A549 (cell line): Measurements from ENCODE around the gene TSPAN18. TPM values are rescaled to one million over a fixed set of nuclear protein-coding genes. Genes with fewer than 3 reads are reported as not detected.
A peak's percentile ranks its signal among the peaks of the same experiment; 100 is the strongest.

ENCODE experiments used
- ATAC-seq, 2 experiments: fragments of 200-7000 bp in 1 of 2; fragments of >200 bp in 1 of 2; cut with Nextera tagmentation in 1 of 2; cut with Tn5 transposase in 1 of 2; 3 replicates each; pipeline versions ENCODE4 v1.8.0 to v1.9.1; 2018 to 2020; ENCODE audit warnings: mild to moderate bottlenecking in 1 of 2, moderate library complexity in 1 of 2
- CTCF ChIA-PET: fragments of 300-600 bp; sonication (Branson Sonifier 250); formaldehyde crosslinking; extraction: SDS; loops from one replicate; lab custom pipeline; 2021; ENCODE audit warnings: antibody characterized with exemption, inconsistent platforms; lab: Yijun Ruan, JAX
- POLR2A ChIA-PET: fragments of 350-600 bp; formaldehyde crosslinking; extraction: SDS; loops from one replicate; lab custom pipeline; 2021; ENCODE audit warnings: antibody characterized with exemption, inconsistent platforms; lab: Yijun Ruan, JAX
- DNase-seq, 2 experiments: peaks; one replicate each; pipeline versions ENCODE4 v3.0.0 to v3.0.0-alpha.2; 2011 to 2016; ENCODE audit warnings: low read depth in 1 of 2, low spot score in 1 of 2
- FAIRE-seq: peaks from 2 replicates; lab custom pipeline; 2011; peaks lifted over from hg19 to GRCh38; lab: Jason Lieb, UNC
- H3K27ac ChIP-seq, 2 experiments: fragments of >200 bp; sonication (Bioruptor Twin); formaldehyde crosslinking; 3 replicates each; pipeline ENCODE4 v1.5.1; 2016 to 2017
- H3K4me1 ChIP-seq: fragments of >200 bp; sonication (Bioruptor Twin); formaldehyde crosslinking; 3 replicates; pipeline ENCODE4 v1.6.1; 2016
- H3K4me2 ChIP-seq: fragments of >200 bp; sonication (Bioruptor Twin); formaldehyde crosslinking; 3 replicates; pipeline ENCODE4 v1.6.1; 2016
- H3K4me3 ChIP-seq: fragments of >200 bp; sonication (Bioruptor Twin); formaldehyde crosslinking; 3 replicates; pipeline ENCODE4 v1.5.1; 2016
- H3K9me3 ChIP-seq: fragments of >200 bp; sonication (Bioruptor Twin); formaldehyde crosslinking; 3 replicates; pipeline ENCODE4 v1.6.1; 2016
- CEBPB ChIP-seq, 2 experiments: fragments of >200 bp in 1 of 2; sonication (Bioruptor Twin) in 1 of 2; formaldehyde crosslinking in 1 of 2; IDR thresholded peaks; 2 replicates each; pipeline ENCODE4 v1.6.1; 2012 to 2016
- CHD4 ChIP-seq: fragments of 200-600 bp; sonication (generic); IDR thresholded peaks from 2 replicates; pipeline ENCODE4 v1.6.1; 2016; ENCODE audit warnings: antibody characterized with exemption, mild to moderate bottlenecking, borderline replicate concordance
- JUNB ChIP-seq: fragments of >200 bp; sonication (Bioruptor Twin); formaldehyde crosslinking; IDR thresholded peaks from 2 replicates; pipeline ENCODE4 v1.6.1; 2016
- KDM1A ChIP-seq: fragments of 200-600 bp; sonication (generic); IDR thresholded peaks from 2 replicates; pipeline ENCODE4 v1.6.1; 2016; ENCODE audit warnings: low read depth, mild to moderate bottlenecking
- KDM5A ChIP-seq: fragments of 200-600 bp; sonication (generic); IDR thresholded peaks from 2 replicates; pipeline ENCODE4 v1.6.1; 2016; ENCODE audit warnings: antibody characterized with exemption, mild to moderate bottlenecking
- MAZ ChIP-seq: fragments of 150-350 bp; IDR thresholded peaks from 2 replicates; pipeline ENCODE4 v1.6.1; 2014; ENCODE audit warnings: antibody characterized with exemption, low read depth, low read length, borderline replicate concordance
- NFE2L2 ChIP-seq: fragments of 150-350 bp; conservative IDR thresholded peaks from 2 replicates; pipeline ENCODE4 v1.6.1; 2014; ENCODE audit warnings: low read length
- NR3C1 ChIP-seq: fragments of >200 bp; sonication (Bioruptor Twin); formaldehyde crosslinking; IDR thresholded peaks from 3 replicates; pipeline ENCODE4 v1.6.1; 2017
- POLR2A ChIP-seq: IDR thresholded peaks from 2 replicates; pipeline ENCODE4 v1.6.1; 2012; ENCODE audit warnings: mild to moderate bottlenecking, low read length
- RARB ChIP-seq: fragments of 250-450 bp; sonication (Bioruptor Pico); IDR thresholded peaks from 2 replicates; pipeline ENCODE4 v1.8.0; 2021; ENCODE audit warnings: mild to moderate bottlenecking, moderate library complexity
- RCOR1 ChIP-seq: fragments of 150-350 bp; IDR thresholded peaks from 2 replicates; pipeline ENCODE4 v1.6.1; 2014; ENCODE audit warnings: antibody characterized with exemption, low read length, low read depth
- SREBF2 ChIP-seq: fragments of 450-650 bp; IDR thresholded peaks from 2 replicates; pipeline ENCODE4 v1.6.1; 2014; ENCODE audit warnings: mild to moderate bottlenecking, moderate library complexity
- ZFP36 ChIP-seq: fragments of 450-650 bp; IDR thresholded peaks from 2 replicates; pipeline ENCODE4 v1.6.1; 2014; ENCODE audit warnings: borderline replicate concordance; ENCODE audit not compliant: partially characterized antibody
- ZSCAN20 ChIP-seq: fragments of 250-450 bp; sonication (Bioruptor Pico); IDR thresholded peaks from 2 replicates; pipeline ENCODE4 v1.8.0; 2022; ENCODE audit warnings: mild to moderate bottlenecking, moderate library complexity
- WGBS: methylation state at CpG from one replicate; pipeline ENCODE4 v1.1.6; 2017; ENCODE audit errors: missing lambda C conversion rate; 5-methylcytosine and 5-hydroxymethylcytosine counted together
- polyA plus RNA-seq, 4 experiments: library from polyadenylated mRNA; depleted of rRNA in 3 of 4; stranded (reverse); fragments of >200 nt; fragmentation: RNase III in 1 of 4; extraction: RNeasy Plus Mini Kit Qiagen cat#74134 plus additional on column Dnase treatment in 1 of 4; gene quantifications; 2 replicates in 3 of 4; 3 replicates in 1 of 4; pipeline ENCODE4 v1.2.3, GENCODE V29; 2011 to 2017
- TF ChIP-seq, protein P1 (sequence below): fragments of 450-650 bp; IDR thresholded peaks from 2 replicates; pipeline ENCODE4 v1.6.1; 2014; ENCODE audit warnings: antibody characterized with exemption
- TF ChIP-seq, protein P2 (sequence below): fragments of 200-600 bp; sonication (generic); IDR thresholded peaks from 2 replicates; pipeline ENCODE4 v1.6.1; 2016; ENCODE audit warnings: antibody characterized with exemption, mild to moderate bottlenecking, moderate library complexity
- TF ChIP-seq, protein P3 (sequence below): IDR thresholded peaks from 2 replicates; pipeline ENCODE4 v1.6.1; 2012

TSPAN18 gene
- polyA plus RNA-seq, 2 of the 4 experiments (the other 2 are of a cell fraction): 0.81 to 4.5 TPM

- H3K9me3 ChIP-seq: no peaks in the 10 kb centered on the region
- FAIRE-seq (no peak), DNase-seq (no peak), ATAC-seq (no peak; a peak in 1 of 6 replicates)
- H3K4me1 ChIP-seq: no peaks in the 10 kb centered on the region
- no peak overlapping the region for H3K4me2 ChIP-seq
- TF ChIP-seq, protein P1, sequence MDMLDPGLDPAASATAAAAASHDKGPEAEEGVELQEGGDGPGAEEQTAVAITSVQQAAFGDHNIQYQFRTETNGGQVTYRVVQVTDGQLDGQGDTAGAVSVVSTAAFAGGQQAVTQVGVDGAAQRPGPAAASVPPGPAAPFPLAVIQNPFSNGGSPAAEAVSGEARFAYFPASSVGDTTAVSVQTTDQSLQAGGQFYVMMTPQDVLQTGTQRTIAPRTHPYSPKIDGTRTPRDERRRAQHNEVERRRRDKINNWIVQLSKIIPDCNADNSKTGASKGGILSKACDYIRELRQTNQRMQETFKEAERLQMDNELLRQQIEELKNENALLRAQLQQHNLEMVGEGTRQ: no peak
- TF ChIP-seq JUNB: no peak
- TF ChIP-seq CEBPB (IDR thresholded peaks at IDR 0.05): no peak
- TF ChIP-seq KDM5A: no peak
- TF ChIP-seq RCOR1: no peak
- no peak for TF ChIP-seq NR3C1
- TF ChIP-seq ZFP36: no peak
- no peak for TF ChIP-seq ZSCAN20
- TF ChIP-seq, protein P2, sequence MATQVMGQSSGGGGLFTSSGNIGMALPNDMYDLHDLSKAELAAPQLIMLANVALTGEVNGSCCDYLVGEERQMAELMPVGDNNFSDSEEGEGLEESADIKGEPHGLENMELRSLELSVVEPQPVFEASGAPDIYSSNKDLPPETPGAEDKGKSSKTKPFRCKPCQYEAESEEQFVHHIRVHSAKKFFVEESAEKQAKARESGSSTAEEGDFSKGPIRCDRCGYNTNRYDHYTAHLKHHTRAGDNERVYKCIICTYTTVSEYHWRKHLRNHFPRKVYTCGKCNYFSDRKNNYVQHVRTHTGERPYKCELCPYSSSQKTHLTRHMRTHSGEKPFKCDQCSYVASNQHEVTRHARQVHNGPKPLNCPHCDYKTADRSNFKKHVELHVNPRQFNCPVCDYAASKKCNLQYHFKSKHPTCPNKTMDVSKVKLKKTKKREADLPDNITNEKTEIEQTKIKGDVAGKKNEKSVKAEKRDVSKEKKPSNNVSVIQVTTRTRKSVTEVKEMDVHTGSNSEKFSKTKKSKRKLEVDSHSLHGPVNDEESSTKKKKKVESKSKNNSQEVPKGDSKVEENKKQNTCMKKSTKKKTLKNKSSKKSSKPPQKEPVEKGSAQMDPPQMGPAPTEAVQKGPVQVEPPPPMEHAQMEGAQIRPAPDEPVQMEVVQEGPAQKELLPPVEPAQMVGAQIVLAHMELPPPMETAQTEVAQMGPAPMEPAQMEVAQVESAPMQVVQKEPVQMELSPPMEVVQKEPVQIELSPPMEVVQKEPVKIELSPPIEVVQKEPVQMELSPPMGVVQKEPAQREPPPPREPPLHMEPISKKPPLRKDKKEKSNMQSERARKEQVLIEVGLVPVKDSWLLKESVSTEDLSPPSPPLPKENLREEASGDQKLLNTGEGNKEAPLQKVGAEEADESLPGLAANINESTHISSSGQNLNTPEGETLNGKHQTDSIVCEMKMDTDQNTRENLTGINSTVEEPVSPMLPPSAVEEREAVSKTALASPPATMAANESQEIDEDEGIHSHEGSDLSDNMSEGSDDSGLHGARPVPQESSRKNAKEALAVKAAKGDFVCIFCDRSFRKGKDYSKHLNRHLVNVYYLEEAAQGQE: no peak
- no peak for TF ChIP-seq NFE2L2
- no peak for TF ChIP-seq KDM1A
- TF ChIP-seq RARB (CRISPR knock-in tag): no peak
- TF ChIP-seq, protein P3, sequence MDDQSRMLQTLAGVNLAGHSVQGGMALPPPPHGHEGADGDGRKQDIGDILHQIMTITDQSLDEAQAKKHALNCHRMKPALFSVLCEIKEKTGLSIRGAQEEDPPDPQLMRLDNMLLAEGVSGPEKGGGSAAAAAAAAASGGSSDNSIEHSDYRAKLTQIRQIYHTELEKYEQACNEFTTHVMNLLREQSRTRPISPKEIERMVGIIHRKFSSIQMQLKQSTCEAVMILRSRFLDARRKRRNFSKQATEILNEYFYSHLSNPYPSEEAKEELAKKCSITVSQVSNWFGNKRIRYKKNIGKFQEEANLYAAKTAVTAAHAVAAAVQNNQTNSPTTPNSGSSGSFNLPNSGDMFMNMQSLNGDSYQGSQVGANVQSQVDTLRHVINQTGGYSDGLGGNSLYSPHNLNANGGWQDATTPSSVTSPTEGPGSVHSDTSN: no peak
- no peak for TF ChIP-seq MAZ
- CTCF ChIA-PET: interaction anchor here (0.8 to 2.9 kb wide), 6 partner anchors 10 to 164 kb away, joined by 3 to 16 read pairs (median 4); no protein-coding TSS in a partner anchor
- POLR2A ChIA-PET: no interaction called here
- H3K27ac ChIP-seq: no peak overlapping the region
- no peak overlapping the region for H3K4me3 ChIP-seq
- 56% methylated on average over 6 of the region's 7 CpGs for WGBS
These were observed 20.1 kb downstream of the TSPAN18 start for GRCh38 chr11:44746894-44747293.

DNA sequence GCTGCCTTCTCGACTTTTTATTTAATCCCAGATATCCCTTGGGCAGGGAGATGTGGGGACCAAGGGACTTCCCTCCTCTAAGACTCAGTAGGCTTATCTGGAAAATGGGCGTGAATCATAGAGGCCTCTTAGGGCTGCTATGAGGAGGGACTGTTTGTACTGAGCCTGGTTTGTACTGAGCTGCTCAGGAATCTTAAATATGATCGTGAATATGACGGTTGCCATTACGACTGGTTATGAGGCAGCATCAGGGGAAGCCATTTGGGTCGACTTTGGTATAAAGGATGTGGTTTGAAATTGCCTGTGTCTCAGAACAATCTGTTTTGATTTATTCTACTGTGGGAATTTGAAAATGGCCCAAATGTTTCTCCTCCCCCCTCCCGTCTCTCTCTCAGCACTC is 20.6 kb downstream of the TSPAN18 start:
- ATAC-seq: no peak
- Histone ChIP-seq H3K4me2 (no peak overlapping the region), H3K27ac (no peak overlapping the region), H3K4me1 (no peaks in the 10 kb centered on the region), H3K4me3 (no peak overlapping the region), H3K9me3 (no peaks in the 10 kb centered on the region)
- ChIA-PET POLR2A (no interaction called here), CTCF (interaction anchor here (0.9 to 2.9 kb wide), 3 partner anchors 14 to 130 kb away, joined by 3 to 16 read pairs (median 7); no protein-coding TSS in a partner anchor)
- TF ChIP-seq POLR2A (no peak), CHD4 (no peak)
- no peak for FAIRE-seq
- DNase-seq: no peak
- WGBS: 63% methylated on average over 7 of the region's 7 CpGs

DNA sequence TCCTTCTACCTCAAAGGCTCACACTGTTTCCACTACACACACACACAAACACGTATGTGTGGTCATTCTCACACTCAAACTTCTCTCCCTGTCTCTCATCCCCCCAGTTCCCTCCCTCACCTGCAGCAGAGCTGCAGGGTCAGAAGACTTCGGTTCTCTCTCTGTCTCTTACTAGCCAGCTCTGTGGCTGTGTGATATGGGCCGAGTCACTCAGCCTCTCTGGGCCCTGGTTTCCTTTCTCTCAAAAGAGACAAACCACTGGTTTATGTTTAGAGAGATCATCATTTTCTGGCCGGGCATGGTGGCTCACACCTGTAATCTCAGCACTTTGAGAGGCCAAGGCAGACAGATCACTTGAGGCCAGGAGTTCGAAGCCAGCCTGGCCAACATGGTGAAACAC is 21.1 kb downstream of the TSPAN18 start:
- WGBS: 66% methylated on average over 5 of the region's 5 CpGs
- DNase-seq: no peak
- CTCF ChIA-PET: interaction anchor here (0.8 to 1.9 kb wide), 2 partner anchors 15 to 28 kb away, joined by 3 to 7 read pairs; no protein-coding TSS in a partner anchor
- Histone ChIP-seq H3K27ac (no peak overlapping the region), H3K4me1 (no peaks in the 10 kb centered on the region), H3K9me3 (no peaks in the 10 kb centered on the region), H3K4me2 (no peak overlapping the region), H3K4me3 (no peak overlapping the region)
- POLR2A ChIA-PET: no interaction called here
- no peak for FAIRE-seq
- no peak for ATAC-seq
- TF ChIP-seq ZFP36 (peak; percentile 31), SREBF2 (no peak)
